ENCODE results near the gene CELF2.

CELF2 gene

GRCh38 chr10:11058965-11059364 lies 41.3 kb downstream of the CELF2 start:
- H3K79me1 ChIP-seq (ENCODE audit: low read depth, low read length): no peaks in the 10 kb centered on the region
- no peaks in the 10 kb centered on the region for H3K36me3 ChIP-seq (replicated peaks in 1 of 2; ENCODE audit: control insufficient read depth in 2 of 2, insufficient read depth in 2 of 2, low read length in 2 of 2)
- H3K14ac ChIP-seq (ENCODE audit: low read length): no peak overlapping the region
- H2BK120ac ChIP-seq (ENCODE audit: low read depth, low read length): no peak overlapping the region
- no peaks in the 10 kb centered on the region for H3K27me3 ChIP-seq (ENCODE audit: control insufficient read depth in 3 of 3, insufficient read depth in 3 of 3, low read depth in 1 of 3, low read length in 3 of 3)
- no peak overlapping the region for H3K9ac ChIP-seq (ENCODE audit: low read depth, low read length, poor library complexity)
- H3K4ac ChIP-seq (ENCODE audit: low read length): no peak overlapping the region
- H2BK5ac ChIP-seq (ENCODE audit: low read length): no peak overlapping the region
- H2AK5ac ChIP-seq (ENCODE audit: low read depth, low read length): no peak overlapping the region
- H3K23ac ChIP-seq (ENCODE audit: low read depth, low read length, poor library complexity): no peak overlapping the region
- H3K18ac ChIP-seq (ENCODE audit: low read length): no peak overlapping the region
- no peak overlapping the region for H2BK12ac ChIP-seq (ENCODE audit: low read length)
- no peak overlapping the region for H4K91ac ChIP-seq (ENCODE audit: low read depth, low read length, poor library complexity)
- H3K4me3 ChIP-seq (ENCODE audit: low read length in 2 of 2): no peak overlapping the region
- DNase-seq (ENCODE audit: low spot score): no peak
- H3K9me3 ChIP-seq (replicated peaks in 1 of 2; ENCODE audit: control insufficient read depth in 2 of 2, insufficient read depth in 1 of 2, low read depth in 1 of 2, low read length in 2 of 2): peaks cover 1 to 6% of the 10 kb centered on the region in 2 donors
- no peak overlapping the region for H3K4me2 ChIP-seq (ENCODE audit: insufficient read depth, low read length, poor library complexity, severe bottlenecking)
- H2BK15ac ChIP-seq (ENCODE audit: low read length): no peak overlapping the region
- no CpG with 5 or more reads among the region's 8 CpGs for WGBS, 2 donors (ENCODE audit: extremely low coverage in 2 of 2, insufficient read length in 2 of 2, insufficient replicate concordance in 1 of 2)
- no peak overlapping the region for H2AFZ ChIP-seq (ENCODE audit: low read length)
- no peak overlapping the region for H3K27ac ChIP-seq (replicated peaks; ENCODE audit: low read length)
- H3K4me1 ChIP-seq (ENCODE audit: control insufficient read depth in 2 of 2, insufficient read depth in 1 of 2, low read depth in 1 of 2, low read length in 2 of 2): no peaks in the 10 kb centered on the region
- H4K8ac ChIP-seq (ENCODE audit: low read depth, low read length): no peak overlapping the region

GRCh38 chr10:11063856-11064255 lies 46.2 kb downstream of the CELF2 start:
- Histone ChIP-seq H4K91ac (ENCODE audit: low read depth, low read length, poor library complexity) (no peak overlapping the region), H2AK5ac (ENCODE audit: low read depth, low read length) (no peak overlapping the region), H3K27ac (replicated peaks; ENCODE audit: low read length) (no peak overlapping the region), H2AFZ (ENCODE audit: low read length) (no peak overlapping the region), H2BK15ac (ENCODE audit: low read length) (no peak overlapping the region), H3K9me3 (replicated peaks in 1 of 2; ENCODE audit: control insufficient read depth in 2 of 2, insufficient read depth in 1 of 2, low read depth in 1 of 2, low read length in 2 of 2) (peaks cover 1 to 6% of the 10 kb centered on the region in 2 donors), H3K79me1 (ENCODE audit: low read depth, low read length) (no peaks in the 10 kb centered on the region), H2BK12ac (ENCODE audit: low read length) (no peak overlapping the region), H3K4me3 (ENCODE audit: low read length in 2 of 2) (no peak overlapping the region), H3K9ac (ENCODE audit: low read depth, low read length, poor library complexity) (no peak overlapping the region), H2BK5ac (ENCODE audit: low read length) (no peak overlapping the region), H3K4ac (ENCODE audit: low read length) (no peak overlapping the region), H3K27me3 (ENCODE audit: control insufficient read depth in 3 of 3, insufficient read depth in 3 of 3, low read depth in 1 of 3, low read length in 3 of 3) (no peaks in the 10 kb centered on the region), H2BK120ac (ENCODE audit: low read depth, low read length) (no peak overlapping the region), H3K4me1 (ENCODE audit: control insufficient read depth in 2 of 2, insufficient read depth in 1 of 2, low read depth in 1 of 2, low read length in 2 of 2) (peaks cover 0 to 1% of the 10 kb centered on the region in 2 donors), H3K14ac (ENCODE audit: low read length) (no peak overlapping the region), H4K8ac (ENCODE audit: low read depth, low read length) (no peak overlapping the region), H3K36me3 (replicated peaks in 1 of 2; ENCODE audit: control insufficient read depth in 2 of 2, insufficient read depth in 2 of 2, low read length in 2 of 2) (no peaks in the 10 kb centered on the region), H3K18ac (ENCODE audit: low read length) (no peak overlapping the region), H3K23ac (ENCODE audit: low read depth, low read length, poor library complexity) (no peak overlapping the region), H3K4me2 (ENCODE audit: insufficient read depth, low read length, poor library complexity, severe bottlenecking) (no peak overlapping the region)
- WGBS, 2 donors (ENCODE audit: extremely low coverage in 2 of 2, insufficient read length in 2 of 2, insufficient replicate concordance in 1 of 2): no CpG with 5 or more reads among the region's 5 CpGs
- no peak for DNase-seq (ENCODE audit: low spot score)

GRCh38 chr10:11064832-11065231 lies 47.2 kb downstream of the CELF2 start:
- Histone ChIP-seq H3K36me3 (replicated peaks in 1 of 2; ENCODE audit: control insufficient read depth in 2 of 2, insufficient read depth in 2 of 2, low read length in 2 of 2) (no peaks in the 10 kb centered on the region), H3K27ac (replicated peaks; ENCODE audit: low read length) (no peak overlapping the region), H3K23ac (ENCODE audit: low read depth, low read length, poor library complexity) (no peak overlapping the region), H4K8ac (ENCODE audit: low read depth, low read length) (no peak overlapping the region), H3K4me3 (ENCODE audit: low read length in 2 of 2) (no peak overlapping the region), H2AK5ac (ENCODE audit: low read depth, low read length) (no peak overlapping the region), H4K91ac (ENCODE audit: low read depth, low read length, poor library complexity) (no peak overlapping the region), H2BK120ac (ENCODE audit: low read depth, low read length) (no peak overlapping the region), H3K18ac (ENCODE audit: low read length) (no peak overlapping the region), H3K14ac (ENCODE audit: low read length) (no peak overlapping the region), H3K9me3 (replicated peaks in 1 of 2; ENCODE audit: control insufficient read depth in 2 of 2, insufficient read depth in 1 of 2, low read depth in 1 of 2, low read length in 2 of 2) (peaks cover 1 to 6% of the 10 kb centered on the region in 2 donors), H2AFZ (ENCODE audit: low read length) (no peak overlapping the region), H2BK12ac (ENCODE audit: low read length) (no peak overlapping the region), H3K9ac (ENCODE audit: low read depth, low read length, poor library complexity) (no peak overlapping the region), H3K79me1 (ENCODE audit: low read depth, low read length) (no peaks in the 10 kb centered on the region), H3K4me1 (ENCODE audit: control insufficient read depth in 2 of 2, insufficient read depth in 1 of 2, low read depth in 1 of 2, low read length in 2 of 2) (peaks cover 0 to 1% of the 10 kb centered on the region in 2 donors), H3K27me3 (ENCODE audit: control insufficient read depth in 3 of 3, insufficient read depth in 3 of 3, low read depth in 1 of 3, low read length in 3 of 3) (no peaks in the 10 kb centered on the region), H3K4me2 (ENCODE audit: insufficient read depth, low read length, poor library complexity, severe bottlenecking) (no peak overlapping the region), H3K4ac (ENCODE audit: low read length) (no peak overlapping the region), H2BK5ac (ENCODE audit: low read length) (no peak overlapping the region), H2BK15ac (ENCODE audit: low read length) (no peak overlapping the region)
- DNase-seq (ENCODE audit: low spot score): no peak
- no CpG with 5 or more reads among the region's 4 CpGs for WGBS, 2 donors (ENCODE audit: extremely low coverage in 2 of 2, insufficient read length in 2 of 2, insufficient replicate concordance in 1 of 2)

- Histone ChIP-seq H4K8ac (ENCODE audit: low read depth, low read length) (no peak overlapping the region), H3K4ac (ENCODE audit: low read length) (no peak overlapping the region), H3K4me2 (ENCODE audit: insufficient read depth, low read length, poor library complexity, severe bottlenecking) (no peak overlapping the region), H2BK12ac (ENCODE audit: low read length) (no peak overlapping the region), H3K23ac (ENCODE audit: low read depth, low read length, poor library complexity) (no peak overlapping the region), H3K27me3 (ENCODE audit: control insufficient read depth in 3 of 3, insufficient read depth in 3 of 3, low read depth in 1 of 3, low read length in 3 of 3) (no peaks in the 10 kb centered on the region), H3K36me3 (replicated peaks in 1 of 2; ENCODE audit: control insufficient read depth in 2 of 2, insufficient read depth in 2 of 2, low read length in 2 of 2) (no peaks in the 10 kb centered on the region), H2BK120ac (ENCODE audit: low read depth, low read length) (no peak overlapping the region), H3K9me3 (replicated peaks in 1 of 2; ENCODE audit: control insufficient read depth in 2 of 2, insufficient read depth in 1 of 2, low read depth in 1 of 2, low read length in 2 of 2) (peaks cover 1 to 6% of the 10 kb centered on the region in 2 donors), H3K4me3 (ENCODE audit: low read length in 2 of 2) (no peak overlapping the region), H2AFZ (ENCODE audit: low read length) (no peak overlapping the region), H4K91ac (ENCODE audit: low read depth, low read length, poor library complexity) (no peak overlapping the region), H2AK5ac (ENCODE audit: low read depth, low read length) (no peak overlapping the region), H2BK15ac (ENCODE audit: low read length) (no peak overlapping the region), H3K18ac (ENCODE audit: low read length) (no peak overlapping the region), H3K4me1 (ENCODE audit: control insufficient read depth in 2 of 2, insufficient read depth in 1 of 2, low read depth in 1 of 2, low read length in 2 of 2) (peaks cover 0 to 1% of the 10 kb centered on the region in 2 donors), H3K14ac (ENCODE audit: low read length) (no peak overlapping the region), H3K27ac (replicated peaks; ENCODE audit: low read length) (no peak overlapping the region), H3K9ac (ENCODE audit: low read depth, low read length, poor library complexity) (no peak overlapping the region), H3K79me1 (ENCODE audit: low read depth, low read length) (no peaks in the 10 kb centered on the region), H2BK5ac (ENCODE audit: low read length) (no peak overlapping the region)
- no peak for DNase-seq (ENCODE audit: low spot score)
- WGBS, 2 donors (ENCODE audit: extremely low coverage in 2 of 2, insufficient read length in 2 of 2, insufficient replicate concordance in 1 of 2): no CpG with 5 or more reads among the region's 4 CpGs
These were observed 47.9 kb downstream of the CELF2 start for GRCh38 chr10:11065567-11065966.
